Measurements from ENCODE around the gene ARHGAP4.

DNA sequence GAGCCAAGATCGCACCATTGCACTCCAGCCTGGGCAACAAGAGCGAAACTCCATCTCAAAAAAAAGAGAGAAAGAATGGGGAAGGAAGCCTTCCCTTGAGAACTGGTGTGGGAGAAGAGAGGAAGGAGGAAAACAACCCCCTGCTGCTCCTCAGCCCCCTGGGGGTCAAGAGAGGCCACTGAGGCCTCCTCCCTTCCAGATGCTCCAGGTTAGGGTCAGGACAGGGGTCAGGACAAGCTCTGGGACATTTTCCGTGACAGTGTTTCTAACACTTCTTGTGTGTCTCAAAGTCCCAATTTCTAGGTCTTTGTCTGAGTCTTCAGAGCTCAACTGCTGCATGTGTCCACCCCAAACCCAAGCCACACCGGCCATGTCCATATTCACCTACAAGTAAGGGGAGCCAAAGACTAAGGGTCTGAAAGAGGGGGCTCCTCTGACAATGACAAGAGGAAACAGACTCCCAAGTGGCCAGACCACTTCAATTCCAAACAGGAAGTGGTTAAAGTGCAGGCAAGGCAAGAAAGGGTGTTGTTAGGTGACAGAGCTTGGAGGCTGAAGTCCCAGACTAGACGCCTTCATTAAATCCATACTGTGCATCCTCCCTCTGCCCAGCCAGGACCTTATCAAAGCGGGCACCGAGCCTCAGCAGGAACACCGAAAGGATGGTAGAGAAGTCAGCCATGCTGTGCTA lies 48.3 kb downstream of the ARHGAP4 start:
- no peak for TF ChIP-seq HDGF (IDR thresholded peaks at IDR 0.05; ENCODE audit: borderline replicate concordance)
- TF ChIP-seq SUZ12 (IDR thresholded peaks at IDR 0.05): no peak
- no peak for TF ChIP-seq SP1 (IDR thresholded peaks at IDR 0.05)
- TF ChIP-seq FOXK2 (IDR thresholded peaks at IDR 0.05): no peak
- no peak for TF ChIP-seq BHLHE40 (IDR thresholded peaks at IDR 0.05; ENCODE audit: borderline replicate concordance)
- no peak for TF ChIP-seq ELF4 (IDR thresholded peaks at IDR 0.05)
- no peak for TF ChIP-seq FOXM1 (IDR thresholded peaks at IDR 0.05; ENCODE audit: borderline replicate concordance)
- TF ChIP-seq ZNF384 (IDR thresholded peaks at IDR 0.05): no peak
- no peak for TF ChIP-seq PKNOX1 (IDR thresholded peaks at IDR 0.05)
- no peak for TF ChIP-seq TARDBP (IDR thresholded peaks at IDR 0.05)
- no peak for TF ChIP-seq FOXA1 (IDR thresholded peaks at IDR 0.05)

Data from HEK293T (cell line).